GM19467 (cell line): ENCODE measurements around the gene UBE2L5.
A peak's percentile ranks its signal among the peaks of the same experiment; 100 is the strongest.

Experiments
- ATAC-seq: cut with Tn5 transposase; IDR thresholded peaks from one replicate; pipeline ENCODE4 v1.9.1; 2021; ENCODE audit warnings: mild to moderate bottlenecking, moderate library complexity; ENCODE audit not compliant: unreplicated experiment

Gene UBE2L5

GRCh38 chr13:30422054-30422839 lies at the start of gene UBE2L5:
Gene UBE2L5, plus strand, starts transcription at chr13:30422493. Its CDS starts 5,498 bp downstream, at chr13:30427991.
- peak; percentile 56 for ATAC-seq

- ATAC-seq = no peak
Observed at GRCh38 chr13:30373727-30374126, 48.6 kb upstream of the UBE2L5 start.

GRCh38 chr13:30375265-30375835 lies 46.9 kb upstream of the UBE2L5 start:
- ATAC-seq = no peak

- ATAC-seq = peak; percentile 47
Observed at GRCh38 chr13:30376426-30377311, 45.6 kb upstream of the UBE2L5 start.

- no peak for ATAC-seq
Observed at GRCh38 chr13:30377312-30377685, 45.0 kb upstream of the UBE2L5 start.

GRCh38 chr13:30378191-30378590 lies 44.1 kb upstream of the UBE2L5 start:
- ATAC-seq = no peak

- ATAC-seq = no peak
Observed at GRCh38 chr13:30381049-30381448, 41.2 kb upstream of the UBE2L5 start.

GRCh38 chr13:30382836-30383525 lies 39.3 kb upstream of the UBE2L5 start:
- no peak for ATAC-seq

- no peak for ATAC-seq
Observed at GRCh38 chr13:30388406-30389283, 33.6 kb upstream of the UBE2L5 start.

- no peak for ATAC-seq
Observed at GRCh38 chr13:30391956-30392680, 30.2 kb upstream of the UBE2L5 start.

GRCh38 chr13:30392681-30393045 lies 29.6 kb upstream of the UBE2L5 start:
- no peak for ATAC-seq

- ATAC-seq = peak; percentile 73
Observed at GRCh38 chr13:30394751-30395191, 27.5 kb upstream of the UBE2L5 start.

- peak; percentile 64 for ATAC-seq
Observed at GRCh38 chr13:30395192-30396158, 26.8 kb upstream of the UBE2L5 start.

GRCh38 chr13:30396434-30397075 lies 25.7 kb upstream of the UBE2L5 start:
- ATAC-seq = no peak

GRCh38 chr13:30398601-30399072 lies 23.7 kb upstream of the UBE2L5 start:
- no peak for ATAC-seq

- ATAC-seq = no peak
Observed at GRCh38 chr13:30400376-30400775, 21.9 kb upstream of the UBE2L5 start.

GRCh38 chr13:30401347-30401746 lies 20.9 kb upstream of the UBE2L5 start:
- no peak for ATAC-seq

GRCh38 chr13:30403456-30403855 lies 18.8 kb upstream of the UBE2L5 start:
- no peak for ATAC-seq
